Hepatocyte (in vitro differentiated cells): Measurements from ENCODE around the gene APOBEC3F.

Source experiments
- CTCF ChIP-seq: fragments of 200-600 bp; sonication (generic); IDR thresholded peaks from 2 replicates; pipeline ENCODE4 v1.5.1; 2016; ENCODE audit warnings: antibody characterized with exemption, mild to moderate bottlenecking; ENCODE audit not compliant: poor library complexity
- EZH2 ChIP-seq: fragments of 200-600 bp; sonication (generic); IDR thresholded peaks from 2 replicates; pipeline ENCODE4 v1.6.1; 2016; ENCODE audit warnings: antibody characterized with exemption, mild to moderate bottlenecking, borderline replicate concordance

GRCh38 chr22:39041908-39042307 lies 1.2 kb downstream of the APOBEC3F start:
- TF ChIP-seq CTCF (no peak), EZH2 (no peak)
